Upper lobe of left lung (tissue), 6 donors: ENCODE measurements around the gene SLA2. TPM values are rescaled to one million over a fixed set of nuclear protein-coding genes. Genes with fewer than 3 reads are reported as not detected.
"Not testable (repeated sequence)": the region's sequence is repeated elsewhere in the genome, so short reads cannot be mapped to it uniquely, and the experiment has no call there.

Experiments used
- ATAC-seq, 2 donors: fragments of 200-7000 bp; cut with Tn5 transposase; one replicate each; pipeline ENCODE4 v1.9.1; 2022; ENCODE audit warnings: mild to moderate bottlenecking in 2 of 2, moderate library complexity in 2 of 2; ENCODE audit not compliant: low FRiP score in 2 of 2
- DNase-seq, 2 donors: peaks; one replicate each; pipeline ENCODE4 v3.0.0-alpha.2; 2019 to 2020
- H3K27ac ChIP-seq, 4 donors: fragments of 200-600 bp; sonication (generic); one replicate each; pipeline ENCODE4 v1.5.1; 2016 to 2019
- H3K27me3 ChIP-seq, 4 donors: fragments of 200-600 bp; sonication (generic); one replicate each; pipeline ENCODE4 v1.5.1; 2017 to 2019
- H3K36me3 ChIP-seq, 4 donors: fragments of 200-600 bp; sonication (generic); one replicate each; pipeline ENCODE4 v1.5.1; 2016 to 2019
- H3K4me1 ChIP-seq, 4 donors: fragments of 200-600 bp; sonication (generic); one replicate each; pipeline ENCODE4 v1.5.1; 2018 to 2019
- H3K4me3 ChIP-seq, 4 donors: fragments of 200-600 bp; sonication (generic); one replicate each; pipeline ENCODE4 v1.5.1; 2017 to 2019; ENCODE audit warnings: mild to moderate bottlenecking in 2 of 4, moderate library complexity in 1 of 4
- H3K9me3 ChIP-seq, 4 donors: fragments of 200-600 bp; sonication (generic); one replicate each; pipeline ENCODE4 v1.5.1; 2018 to 2019
- CTCF ChIP-seq, 6 experiments: fragments of 450-650 bp in 4 of 6; fragments of 200-600 bp in 2 of 6; sonication (generic) in 2 of 6; IDR thresholded peaks; one replicate each; pipeline ENCODE4 v1.5.1; 2016 to 2019; ENCODE audit warnings: antibody characterized with exemption in 6 of 6
- EP300 ChIP-seq, 4 donors: sonication (generic); formaldehyde crosslinking; IDR thresholded peaks; one replicate each; pipeline ENCODE4 v1.5.1; 2017; ENCODE audit warnings: antibody characterized with exemption in 4 of 4, control low read depth in 2 of 4
- POLR2A ChIP-seq, 4 donors: fragments of 450-650 bp; IDR thresholded peaks; one replicate each; pipeline ENCODE4 v1.5.1; 2016 to 2017; ENCODE audit warnings: antibody characterized with exemption in 4 of 4, mild to moderate bottlenecking in 2 of 4
- POLR2AphosphoS5 ChIP-seq, 2 donors: sonication (generic); formaldehyde crosslinking; IDR thresholded peaks; one replicate each; pipeline ENCODE4 v1.5.1; 2017; ENCODE audit warnings: antibody characterized with exemption in 2 of 2
- WGBS, 2 donors: methylation state at CpG; one replicate each; pipeline ENCODE4 v1.1.5; 2017 to 2018; 5-methylcytosine and 5-hydroxymethylcytosine counted together
- total RNA-seq, 6 donors: library from RNA; depleted of rRNA in 4 of 6; stranded (reverse); fragments of >200 nt in 4 of 6; gene quantifications; one replicate each; pipeline versions ENCODE4 v1.1.0 to v1.2.1, GENCODE V29; 2016 to 2021
- donor health status: DM: no; HTN: no; CAD: no; lungs with moderate emphysema.
- donor health status: DM: no; HTN: yes; CAD: no; lungs with severe emphysema.

The SLA2 gene
- total RNA-seq, 6 donors from 2014 or later: 0.97 to 6.9 (median 3.0) TPM

- H3K4me1 ChIP-seq: no peaks in the 10 kb centered on the region
- no peaks in the 10 kb centered on the region for H3K9me3 ChIP-seq
- DNase-seq (peak in 1 of 2 donors; percentile 26), ATAC-seq (peak in 1 of 2 donors; percentile 16)
- H3K27me3 ChIP-seq: no peaks in the 10 kb centered on the region
- 56 to 83% methylated on average over 1 to 5 of the region's 5 CpGs for WGBS, 2 donors
- TF ChIP-seq CTCF (IDR thresholded peaks at IDR 0.05) (no peak), POLR2A (IDR thresholded peaks at IDR 0.05) (peak in 1 of 4 donors; percentile 19), EP300 (IDR thresholded peaks at IDR 0.05) (no peak), POLR2AphosphoS5 (IDR thresholded peaks at IDR 0.05) (no peak)
- H3K36me3 ChIP-seq: no peaks in the 10 kb centered on the region
- H3K27ac ChIP-seq: no peak overlapping the region
- peak overlapping the region in 3 of 4 donors; percentile 7 to 26 (median 16) for H3K4me3 ChIP-seq
These were observed 1.8 kb downstream of the SLA2 start for GRCh38 chr20:36644032-36644705.

DNA sequence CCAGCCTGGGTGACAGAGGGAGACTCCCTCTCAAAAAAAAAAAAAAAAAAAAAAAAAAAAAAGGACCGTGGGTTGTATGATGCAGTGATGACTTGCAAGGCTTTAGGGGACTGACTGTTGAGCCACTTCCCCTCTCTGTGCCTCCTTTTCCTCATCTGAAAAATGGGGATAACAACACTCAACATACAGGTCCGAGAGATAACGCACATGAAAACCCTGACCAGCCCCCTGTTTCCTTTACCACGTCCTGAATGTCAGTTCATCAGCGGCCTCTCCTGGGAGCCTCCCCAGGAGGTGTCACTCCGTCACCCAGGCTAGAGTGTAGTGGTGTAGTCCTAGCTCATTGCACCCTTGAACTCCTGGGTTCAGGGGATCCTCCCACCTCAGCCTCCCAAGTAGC, 3.9 kb downstream of the SLA2 start:
- 76 to 77% methylated on average over 6 of the region's 6 CpGs for WGBS, 2 donors
- DNase-seq (no peak), ATAC-seq (no peak)
- no peaks in the 10 kb centered on the region for H3K9me3 ChIP-seq
- no peak overlapping the region for H3K27ac ChIP-seq
- no peaks in the 10 kb centered on the region for H3K27me3 ChIP-seq
- H3K4me3 ChIP-seq: no peak overlapping the region
- no peaks in the 10 kb centered on the region for H3K36me3 ChIP-seq
- no peaks in the 10 kb centered on the region for H3K4me1 ChIP-seq
- no peak for TF ChIP-seq EP300 (IDR thresholded peaks at IDR 0.05)
- TF ChIP-seq POLR2AphosphoS5 (IDR thresholded peaks at IDR 0.05): no peak

DNA sequence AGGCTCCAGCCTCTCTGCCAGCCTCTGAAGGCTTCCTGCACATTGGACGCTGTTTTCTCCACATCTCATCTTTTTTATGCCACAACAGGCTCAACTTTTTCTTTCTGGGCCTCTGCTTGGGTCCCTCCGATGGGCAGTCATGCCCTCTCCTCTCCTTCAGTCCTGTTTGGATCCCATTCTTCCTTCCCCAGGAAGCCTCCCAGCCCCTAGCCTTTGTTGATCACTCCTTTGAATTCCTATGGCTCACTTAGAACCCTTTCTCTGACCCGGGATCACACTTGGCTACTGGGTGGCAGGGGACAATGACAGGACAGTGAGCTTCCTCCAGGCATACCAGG, 4.5 kb downstream of the SLA2 start:
- ATAC-seq (no peak), DNase-seq (no peak)
- Histone ChIP-seq H3K4me3 (no peak overlapping the region), H3K9me3 (no peaks in the 10 kb centered on the region), H3K27me3 (no peaks in the 10 kb centered on the region), H3K27ac (no peak overlapping the region), H3K4me1 (no peaks in the 10 kb centered on the region), H3K36me3 (no peaks in the 10 kb centered on the region)
- TF ChIP-seq CTCF (IDR thresholded peaks at IDR 0.05) (no peak), POLR2A (IDR thresholded peaks at IDR 0.05) (no peak), EP300 (IDR thresholded peaks at IDR 0.05) (no peak), POLR2AphosphoS5 (IDR thresholded peaks at IDR 0.05) (no peak)
- WGBS, 2 donors: 81 to 90% methylated on average over 3 of the region's 3 CpGs

- H3K36me3 ChIP-seq, H3K4me3 ChIP-seq: not testable (repeated sequence)
These were observed 7.1 kb downstream of the SLA2 start for GRCh38 chr20:36638876-36639400.

DNA sequence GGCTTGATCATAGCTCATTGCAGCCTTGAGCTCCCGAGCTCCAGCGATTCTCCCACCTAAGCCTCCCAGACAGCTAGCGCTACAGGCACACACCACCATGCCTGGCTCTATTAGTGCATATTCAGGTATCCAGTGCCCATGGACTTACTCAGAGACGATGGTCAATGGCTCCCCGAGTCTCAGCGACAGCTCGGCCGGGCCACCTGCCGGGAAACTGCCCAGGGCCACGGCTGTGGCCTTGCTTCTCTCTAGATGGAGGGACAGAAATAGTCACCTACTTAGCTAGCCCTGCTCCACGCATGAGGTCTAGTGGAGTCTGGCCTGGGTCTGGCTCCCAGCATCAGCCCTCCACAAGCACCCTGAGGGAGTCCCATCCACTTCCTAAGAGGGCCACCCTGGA, 11.7 kb downstream of the SLA2 start:
- Histone ChIP-seq H3K27me3 (no peaks in the 10 kb centered on the region), H3K9me3 (no peaks in the 10 kb centered on the region), H3K27ac (no peak overlapping the region), H3K4me1 (no peaks in the 10 kb centered on the region), H3K4me3 (no peak overlapping the region), H3K36me3 (no peaks in the 10 kb centered on the region)
- WGBS, 2 donors: 96 to 100% methylated on average over 3 to 11 of the region's 11 CpGs
- ATAC-seq (no peak), DNase-seq (peak in 1 of 2 donors; percentile 53)
- no peak for TF ChIP-seq EP300 (IDR thresholded peaks at IDR 0.05)
- TF ChIP-seq CTCF (IDR thresholded peaks at IDR 0.05): no peak
- no peak for TF ChIP-seq POLR2AphosphoS5 (IDR thresholded peaks at IDR 0.05)
- TF ChIP-seq POLR2A (IDR thresholded peaks at IDR 0.05): no peak

More at GRCh38 chr20:36638876-36639400, 7.1 kb downstream of the SLA2 start:
- H3K27ac ChIP-seq, ATAC-seq, H3K27me3 ChIP-seq, DNase-seq, H3K4me1 ChIP-seq, H3K9me3 ChIP-seq: not testable (repeated sequence)
- 95 to 97% methylated on average over 12 of the region's 12 CpGs for WGBS, 2 donors

DNA sequence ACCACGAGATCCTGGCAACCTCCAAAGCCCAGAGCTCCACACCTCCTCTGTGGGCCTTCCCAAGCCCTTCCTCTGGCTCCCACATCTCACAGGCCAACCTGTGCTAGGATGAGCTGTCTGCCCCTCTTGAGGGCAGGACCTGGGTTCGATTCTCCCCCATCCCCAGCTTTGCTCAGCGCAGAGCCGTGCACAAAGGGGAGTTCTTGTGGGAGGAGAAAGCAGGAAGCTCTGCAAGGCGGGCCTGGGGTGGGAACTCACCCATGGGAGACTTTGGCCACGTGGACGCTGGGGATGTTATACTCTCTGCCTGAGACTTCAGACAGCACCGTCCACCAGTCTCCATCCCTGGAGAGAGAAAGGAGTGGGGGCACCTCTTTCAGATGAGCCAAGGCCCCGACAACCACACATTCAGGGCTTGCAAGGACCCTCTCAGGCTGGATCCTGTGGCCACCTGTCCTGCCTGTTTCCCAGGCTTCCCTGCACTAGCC, 12.7 kb downstream of the SLA2 start:
- TF ChIP-seq CTCF (IDR thresholded peaks at IDR 0.05): no peak
- TF ChIP-seq EP300 (IDR thresholded peaks at IDR 0.05): no peak
- no peak for TF ChIP-seq POLR2A (IDR thresholded peaks at IDR 0.05)
- TF ChIP-seq POLR2AphosphoS5 (IDR thresholded peaks at IDR 0.05): no peak
- no peaks in the 10 kb centered on the region for H3K4me1 ChIP-seq
- H3K9me3 ChIP-seq: no peaks in the 10 kb centered on the region
- ATAC-seq: no peak
- no peak for DNase-seq
- no peaks in the 10 kb centered on the region for H3K36me3 ChIP-seq
- WGBS, 2 donors: 81 to 84% methylated on average over 7 to 9 of the region's 9 CpGs
- no peaks in the 10 kb centered on the region for H3K27me3 ChIP-seq
- H3K27ac ChIP-seq: no peak overlapping the region
- H3K4me3 ChIP-seq: no peak overlapping the region
